Stimulated activated CD8-positive, alpha-beta memory T cell treated with anti-CD3 and anti-CD28 coated beads, Interleukin-2, amount 100 ng/mL, for 48 hours (primary cell): Measurements from ENCODE around the gene UTF1.

ENCODE experiments used
- DNase-seq, 2 donors: peaks; one replicate each; pipeline ENCODE4 v3.0.0-alpha.2; 2020; ENCODE audit warnings: low read depth in 2 of 2

UTF1 gene

DNA sequence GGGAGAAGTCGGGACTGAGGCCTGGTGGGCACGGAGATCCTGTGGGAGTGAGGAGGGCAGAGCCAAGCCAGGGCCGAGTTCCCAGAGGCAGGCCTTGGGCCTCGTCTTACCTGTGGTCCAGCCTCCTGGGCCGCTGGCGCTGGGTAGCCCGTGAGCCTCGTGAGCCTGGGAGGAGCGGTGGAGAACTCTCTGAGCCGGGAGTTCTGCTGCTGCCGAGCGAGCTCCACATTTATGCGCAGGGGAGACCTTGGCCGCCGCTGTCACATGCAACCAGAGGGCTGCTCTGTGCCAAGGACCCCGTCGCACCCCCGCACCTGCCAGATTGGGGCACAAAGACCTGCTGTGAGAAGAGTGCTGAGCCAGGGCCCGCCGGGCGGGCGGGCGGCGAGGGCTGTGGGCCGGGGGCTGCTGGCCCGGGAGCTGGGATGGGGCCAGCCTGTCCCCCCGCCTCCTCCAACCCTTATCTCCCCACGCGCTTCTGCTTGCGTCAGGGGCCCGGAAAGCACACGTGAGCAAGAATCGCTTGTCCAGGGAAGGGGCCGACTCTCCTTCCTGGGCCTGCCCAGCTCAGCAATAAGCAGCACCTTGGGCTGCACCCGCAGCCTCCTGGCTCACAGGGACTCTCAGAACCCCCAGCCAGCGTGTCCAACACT lies 17.8 kb downstream of the UTF1 start:
- no peak for DNase-seq

DNA sequence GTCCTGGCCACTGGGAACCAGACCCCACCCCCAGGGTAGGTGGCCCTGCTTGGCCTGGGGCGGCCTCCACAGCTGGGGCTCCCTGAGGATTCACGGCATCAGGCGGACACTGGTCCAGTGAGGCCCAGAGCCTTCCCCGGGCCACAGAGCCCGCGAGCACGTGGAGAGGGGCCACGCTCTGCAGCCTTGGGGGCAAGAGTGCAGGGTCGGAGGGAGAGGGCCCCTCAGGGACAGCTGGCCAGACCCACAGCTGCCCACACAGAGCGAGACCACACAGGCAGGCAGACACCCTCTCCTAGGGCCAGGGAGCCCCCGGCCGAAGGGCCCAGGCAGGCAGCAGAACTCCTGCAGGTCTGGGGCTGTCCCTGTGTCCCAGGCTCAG lies 18.3 kb downstream of the UTF1 start:
- DNase-seq: no peak

- DNase-seq: no peak
Measured at GRCh38 chr10:133249094-133249780, 19.2 kb downstream of the UTF1 start.

- no peak for DNase-seq
Measured at GRCh38 chr10:133249975-133250754, 20.1 kb downstream of the UTF1 start.

DNA sequence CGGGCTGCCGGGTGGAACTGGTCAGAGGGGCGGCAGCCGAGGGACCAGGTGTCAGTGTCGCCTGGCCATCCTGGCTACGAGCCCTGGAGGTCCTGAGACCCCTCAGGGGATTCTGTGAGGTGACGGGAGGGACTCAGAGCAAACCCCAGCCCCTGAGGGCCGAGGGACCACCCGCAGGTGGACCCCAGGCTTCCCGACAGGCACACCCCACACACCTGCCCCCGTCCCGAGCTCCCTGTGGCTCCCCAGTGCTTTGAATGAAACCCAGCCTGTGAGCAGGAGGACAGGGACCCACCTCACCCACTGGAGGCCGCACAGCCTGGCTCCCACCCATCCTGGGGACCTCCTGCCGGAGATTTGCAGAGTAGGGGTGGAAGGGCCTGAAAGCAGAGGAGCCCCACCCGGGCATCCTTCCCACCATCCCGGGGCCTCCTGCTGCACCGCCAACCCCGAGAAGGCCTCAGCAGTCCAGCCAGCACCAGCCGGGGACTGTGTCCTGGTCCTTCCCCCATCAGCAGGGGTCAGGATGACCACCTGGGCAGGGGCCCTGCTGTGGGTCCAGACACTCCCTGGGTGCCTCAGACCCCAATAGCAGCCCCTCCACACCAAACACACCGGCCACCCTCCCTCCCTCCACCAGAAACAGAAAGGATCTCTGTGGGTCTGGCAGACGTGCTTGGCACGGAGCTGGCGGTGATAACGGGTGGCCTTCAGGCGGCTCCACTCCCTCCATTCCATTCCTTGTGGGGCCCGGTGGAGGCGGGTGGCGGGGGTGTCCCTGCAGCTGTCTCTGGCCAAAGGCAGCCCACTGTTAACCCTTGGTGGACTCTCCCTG lies 21.6 kb downstream of the UTF1 start:
- DNase-seq: no peak

GRCh38 chr10:133252223-133252552 lies 22.2 kb downstream of the UTF1 start:
- no peak for DNase-seq

DNA sequence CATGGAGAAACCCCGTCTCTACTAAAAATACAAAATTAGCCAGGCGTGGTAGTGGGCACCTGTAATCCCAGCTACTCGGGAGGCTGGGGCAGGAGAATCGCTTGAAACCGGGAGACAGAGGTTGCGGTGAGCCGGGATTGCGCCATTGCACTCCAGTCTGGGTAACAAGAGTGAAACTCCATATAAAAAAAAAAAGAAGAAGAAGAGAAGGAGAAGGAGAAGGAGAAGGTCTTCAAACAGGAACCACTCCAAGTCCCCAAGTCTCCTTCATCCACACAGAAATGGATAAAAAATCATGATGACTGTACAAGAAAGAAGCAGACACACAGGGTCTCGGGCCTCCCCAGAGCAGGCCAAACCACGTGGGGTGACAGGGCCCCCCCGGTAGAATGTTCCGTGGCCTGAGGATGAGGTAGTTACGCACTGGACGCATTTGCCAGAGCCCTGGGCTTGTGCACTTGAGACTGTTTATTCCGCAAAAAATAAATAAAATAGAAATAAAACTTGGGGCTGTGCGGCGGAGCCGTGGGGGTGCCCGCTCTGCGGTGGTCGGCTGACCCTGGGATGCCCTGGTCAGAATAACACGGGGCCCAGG lies 23.4 kb downstream of the UTF1 start:
- no peak for DNase-seq

GRCh38 chr10:133254421-133255120 lies 24.6 kb downstream of the UTF1 start:
- no peak for DNase-seq

GRCh38 chr10:133255323-133255722 lies 25.3 kb downstream of the UTF1 start:
- no peak for DNase-seq

DNA sequence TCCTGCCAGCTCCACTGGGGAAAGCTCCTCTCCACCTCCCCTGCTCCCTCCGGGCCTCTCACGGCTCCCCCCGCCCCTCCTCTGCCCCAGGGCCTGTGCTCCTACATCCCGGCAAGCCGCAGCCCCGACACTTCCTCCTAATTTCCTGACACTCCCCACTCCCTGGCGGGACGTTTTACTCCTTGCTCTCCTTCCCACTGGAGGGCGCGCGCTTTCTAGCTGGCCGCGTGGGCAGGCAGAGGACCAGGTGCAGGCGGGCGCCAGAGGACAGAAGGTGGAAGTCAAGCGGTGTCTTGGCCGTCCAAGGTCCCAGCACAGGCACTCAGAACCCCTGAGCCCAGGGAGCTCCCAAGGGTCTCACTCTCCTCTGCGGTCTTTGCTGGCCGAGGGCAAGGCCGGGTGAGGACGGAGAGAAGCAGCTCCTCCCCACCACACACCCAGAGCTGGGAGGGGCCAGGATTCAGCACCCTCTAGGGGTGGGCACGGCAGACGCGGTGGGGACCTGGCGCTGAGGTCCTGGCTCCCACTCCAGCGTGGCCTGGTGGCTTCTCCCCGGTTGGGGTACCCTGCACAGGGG lies 27.6 kb downstream of the UTF1 start:
- peak in 1 of 2 donors; percentile 32 for DNase-seq

- DNase-seq: peak in 1 of 2 donors; percentile 29
Measured at GRCh38 chr10:133258066-133258817, 28.2 kb downstream of the UTF1 start.

GRCh38 chr10:133258818-133259601 lies 29.0 kb downstream of the UTF1 start:
- peak; percentile 67 to 92 for DNase-seq

DNA sequence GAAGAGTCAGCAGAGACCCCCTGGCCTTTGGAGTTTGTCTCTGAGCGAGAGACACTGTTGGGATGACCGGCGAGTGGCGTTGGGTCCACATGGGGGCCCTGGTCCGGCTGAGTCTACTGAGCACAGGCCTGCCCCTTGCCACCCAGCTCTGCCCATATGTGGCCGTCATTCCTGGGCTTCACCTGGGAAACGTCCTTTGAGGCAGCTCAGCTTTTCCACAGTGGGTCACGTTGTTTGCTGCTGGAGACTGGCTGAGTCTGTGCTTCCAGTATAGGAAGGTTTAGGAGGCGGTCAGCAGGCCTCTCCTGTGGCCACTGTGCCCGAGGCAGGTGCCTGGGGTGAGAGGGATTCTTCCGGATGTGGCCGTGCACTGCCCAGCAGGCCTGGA lies 29.6 kb downstream of the UTF1 start:
- DNase-seq: no peak

DNA sequence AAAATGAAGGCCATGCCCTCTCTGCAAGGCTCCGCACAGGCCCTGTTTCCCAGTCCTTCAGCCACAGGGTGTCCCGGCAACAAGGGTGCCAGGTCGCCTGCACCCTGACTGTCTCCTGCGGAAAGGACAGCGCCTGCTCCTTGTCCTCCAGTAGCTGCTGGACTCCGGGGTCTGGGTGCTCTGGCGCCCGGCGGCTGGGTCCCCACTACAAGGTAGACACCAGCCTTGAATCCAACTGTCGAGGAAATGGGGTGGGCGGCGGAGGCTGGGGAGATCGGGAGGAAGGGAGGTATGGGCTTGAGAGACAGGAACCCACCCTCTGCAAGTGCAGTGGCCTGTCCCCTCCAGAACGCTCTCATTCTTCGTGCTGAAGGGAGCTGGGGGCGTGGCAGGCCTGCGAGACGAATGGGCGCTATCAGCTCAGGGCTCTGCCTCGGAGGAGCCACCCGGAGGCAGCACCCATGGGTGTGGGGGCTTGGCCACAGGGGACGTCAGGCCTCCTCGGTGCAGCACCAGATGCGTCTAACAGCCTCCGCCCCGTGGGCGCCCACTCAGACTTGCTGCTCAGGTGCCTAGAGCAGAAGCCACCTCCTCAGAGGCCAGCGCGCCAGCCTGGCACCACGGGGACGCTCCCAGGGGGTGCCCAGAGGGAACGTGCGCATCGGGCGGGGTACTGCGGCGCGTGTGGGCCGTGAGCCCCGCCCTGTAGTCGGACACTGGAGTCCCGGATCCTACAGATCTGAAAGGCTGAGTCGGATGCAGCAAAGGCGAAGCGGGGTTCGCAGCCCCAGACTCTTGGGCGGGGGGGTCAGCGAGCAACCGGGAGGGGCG lies 31.1 kb downstream of the UTF1 start:
- peak; percentile 54 to 75 for DNase-seq

GRCh38 chr10:133261726-133262325 lies 31.8 kb downstream of the UTF1 start:
- peak; percentile 79 to 84 for DNase-seq

DNA sequence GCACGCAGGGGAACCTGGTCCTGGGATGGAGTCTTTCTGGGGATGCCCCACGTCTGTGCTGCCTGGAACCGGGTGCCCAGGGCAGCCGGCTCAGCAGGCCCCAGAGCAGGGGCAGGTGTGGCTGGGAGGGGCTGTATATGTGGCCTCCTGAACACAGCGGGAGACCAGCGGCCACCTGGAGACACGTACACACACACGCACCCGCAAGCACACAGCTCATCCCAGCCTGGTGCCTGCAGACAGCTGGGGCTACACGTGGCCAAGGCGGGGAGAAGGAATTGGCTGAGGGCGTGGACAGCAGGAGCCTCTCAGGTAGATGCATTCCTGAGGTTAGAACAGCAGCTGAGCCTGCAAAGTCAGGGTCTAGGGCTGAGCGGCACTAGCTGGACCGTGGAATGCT lies 32.7 kb downstream of the UTF1 start:
- DNase-seq: no peak

GRCh38 chr10:133263674-133264073 lies 33.7 kb downstream of the UTF1 start:
- DNase-seq: no peak

DNA sequence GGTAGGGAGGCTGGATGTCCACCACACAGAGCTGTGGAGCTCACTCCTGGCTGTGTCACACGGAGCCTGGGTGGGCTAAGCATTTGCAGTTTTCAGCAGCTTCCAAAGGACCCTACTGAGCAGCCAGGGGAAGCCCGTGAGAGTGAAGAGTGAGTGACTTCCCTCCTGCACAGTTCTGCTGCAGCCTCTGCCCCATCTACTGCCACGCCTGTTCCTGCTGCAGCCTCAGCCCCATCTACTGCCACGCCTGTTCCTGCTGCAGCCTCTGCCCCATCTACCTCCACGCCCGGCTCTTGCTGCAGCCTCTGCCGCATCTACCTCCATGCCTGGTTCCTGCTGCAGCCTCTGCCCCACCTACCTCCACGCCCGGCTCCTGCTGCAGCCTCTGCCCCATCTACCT lies 34.4 kb downstream of the UTF1 start:
- DNase-seq: no peak
